ENCODE measurements around the gene ZBED2.
"Not testable (repeated sequence)": the region's sequence is repeated elsewhere in the genome, so short reads cannot be mapped to it uniquely, and the experiment has no call there.

Gene ZBED2

GRCh38 chr3:111595232-111595631, at the start of gene ZBED2:
Gene ZBED2, minus strand, starts transcription at chr3:111595346. Its CDS starts 1,145 bp downstream, at chr3:111594201.
- no peak within 1 kb of the TSS for H3K4me3 ChIP-seq (replicated peaks; ENCODE audit: low read depth, low read length)

GRCh38 chr3:111639316-111639715, 44.2 kb upstream of the ZBED2 start:
- TF ChIP-seq CTCF (IDR thresholded peaks at IDR 0.05; ENCODE audit: low read length, missing control alignments) = no peak
- H3K4me3 ChIP-seq (replicated peaks; ENCODE audit: low read depth, low read length) = no peak overlapping the region
- DNase-seq (ENCODE audit: low read depth) = no peak

More at GRCh38 chr3:111595232-111595631, at the start of gene ZBED2:
- no peak for DNase-seq (ENCODE audit: low read depth)
- TF ChIP-seq CTCF (IDR thresholded peaks at IDR 0.05; ENCODE audit: low read length, missing control alignments) = no peak

- TF ChIP-seq CTCF (IDR thresholded peaks at IDR 0.05; ENCODE audit: low read length, missing control alignments) = no peak
- DNase-seq (ENCODE audit: low read depth) = peak; percentile 16
- no peak overlapping the region for H3K4me3 ChIP-seq (replicated peaks; ENCODE audit: low read depth, low read length)
These were observed 41.3 kb upstream of the ZBED2 start for GRCh38 chr3:111636366-111636885.

- H3K4me3 ChIP-seq (replicated peaks; ENCODE audit: low read depth, low read length) = no peak overlapping the region
- TF ChIP-seq CTCF (IDR thresholded peaks at IDR 0.05; ENCODE audit: low read length, missing control alignments) = no peak
- no peak for DNase-seq (ENCODE audit: low read depth)
These were observed 40.3 kb upstream of the ZBED2 start for GRCh38 chr3:111635403-111635802.

GRCh38 chr3:111630638-111631037, 35.5 kb upstream of the ZBED2 start:
- H3K4me3 ChIP-seq (replicated peaks; ENCODE audit: low read depth, low read length); DNase-seq (ENCODE audit: low read depth): not testable (repeated sequence)

- DNase-seq (ENCODE audit: low read depth); H3K4me3 ChIP-seq (replicated peaks; ENCODE audit: low read depth, low read length): not testable (repeated sequence)
These were observed 33.9 kb upstream of the ZBED2 start for GRCh38 chr3:111629018-111629417.

- H3K4me3 ChIP-seq (replicated peaks; ENCODE audit: low read depth, low read length) = no peak overlapping the region
- DNase-seq (ENCODE audit: low read depth) = no peak
- no peak for TF ChIP-seq CTCF (IDR thresholded peaks at IDR 0.05; ENCODE audit: low read length, missing control alignments)
These were observed 31.9 kb upstream of the ZBED2 start for GRCh38 chr3:111627092-111627491.

GRCh38 chr3:111621535-111621934, 26.4 kb upstream of the ZBED2 start:
- DNase-seq (ENCODE audit: low read depth) = no peak
- no peak overlapping the region for H3K4me3 ChIP-seq (replicated peaks; ENCODE audit: low read depth, low read length)
- peak; percentile 25 for TF ChIP-seq CTCF (IDR thresholded peaks at IDR 0.05; ENCODE audit: low read length, missing control alignments)

All from fibroblast of pulmonary artery (primary cell).